Activated T-helper 1 cell treated with Interleukin-2 at 50 U/mL for 16 hours (primary cell): ENCODE measurements around the gene APOBEC3B.
"Not testable (repeated sequence)": the region's sequence is repeated elsewhere in the genome, so short reads cannot be mapped to it uniquely, and the experiment has no call there.

Experiments used
- DNase-seq: peaks from one replicate; pipeline ENCODE4 v3.0.0-alpha.2; 2020; ENCODE audit warnings: low read depth

Gene APOBEC3B

GRCh38 chr22:38997518-38997917 lies 15.4 kb downstream of the APOBEC3B start:
- no peak for DNase-seq

- DNase-seq = peak; percentile 57
Observed at GRCh38 chr22:39003165-39003638, 21.1 kb downstream of the APOBEC3B start.

- DNase-seq = no peak
Observed at GRCh38 chr22:39007177-39007576, 25.0 kb downstream of the APOBEC3B start.

- not testable (repeated sequence) for DNase-seq
Observed at GRCh38 chr22:39008271-39008850, 26.2 kb downstream of the APOBEC3B start.

- no peak for DNase-seq
Observed at GRCh38 chr22:39010946-39011345, 28.8 kb downstream of the APOBEC3B start.

- DNase-seq = no peak
Observed at GRCh38 chr22:39012533-39013511, 30.7 kb downstream of the APOBEC3B start.

- DNase-seq = not testable (repeated sequence)
Observed at GRCh38 chr22:39013561-39013941, 31.4 kb downstream of the APOBEC3B start.

- peak; percentile 63 for DNase-seq
Observed at GRCh38 chr22:39013942-39014722, 32.0 kb downstream of the APOBEC3B start, which contains the start of gene APOBEC3C. TSS of gene APOBEC3C (plus strand) at chr22:39014257. CDS start at chr22:39014363, 106 bp downstream.

- not testable (repeated sequence) for DNase-seq
Observed at GRCh38 chr22:39014723-39015121, 32.6 kb downstream of the APOBEC3B start.

GRCh38 chr22:39016592-39016991 lies 34.4 kb downstream of the APOBEC3B start:
- no peak for DNase-seq

- no peak for DNase-seq
Observed at GRCh38 chr22:39017596-39018365, 35.6 kb downstream of the APOBEC3B start.

GRCh38 chr22:39020021-39020651 lies 38.0 kb downstream of the APOBEC3B start:
- DNase-seq = not testable (repeated sequence)

GRCh38 chr22:39021552-39022250 lies 39.6 kb downstream of the APOBEC3B start:
- DNase-seq = no peak

GRCh38 chr22:39024519-39025308 lies 42.6 kb downstream of the APOBEC3B start:
- peak; percentile 22 for DNase-seq

GRCh38 chr22:39026509-39027150 lies 44.5 kb downstream of the APOBEC3B start:
- no peak for DNase-seq

GRCh38 chr22:39027717-39028116 lies 45.6 kb downstream of the APOBEC3B start:
- no peak for DNase-seq

GRCh38 chr22:39028281-39028680 lies 46.1 kb downstream of the APOBEC3B start:
- DNase-seq = no peak

GRCh38 chr22:39029227-39029626 lies 47.1 kb downstream of the APOBEC3B start:
- no peak for DNase-seq

GRCh38 chr22:39030705-39031104 lies 48.6 kb downstream of the APOBEC3B start:
- DNase-seq = no peak
